ENCODE data around the gene HHAT.

The HHAT gene

GRCh38 chr1:210556475-210556874 lies 227.8 kb downstream of the HHAT start:
- H3K4me3 ChIP-seq (ENCODE audit: low read length): no peak overlapping the region
- H3K36me3 ChIP-seq (ENCODE audit: control insufficient read depth, insufficient read depth, low read length): no peaks in the 10 kb centered on the region
- no peaks in the 10 kb centered on the region for H3K27me3 ChIP-seq (ENCODE audit: control insufficient read depth, insufficient read depth, low read length)
- H3K9ac ChIP-seq (ENCODE audit: low read length): no peak overlapping the region
- H3K4me1 ChIP-seq (ENCODE audit: control insufficient read depth, insufficient read depth, low read length): peaks cover 12% of the 10 kb centered on the region
- H3K9me3 ChIP-seq (ENCODE audit: control insufficient read depth, low read length): no peaks in the 10 kb centered on the region

- H3K9ac ChIP-seq (ENCODE audit: low read length): no peak overlapping the region
- H3K27me3 ChIP-seq (ENCODE audit: control insufficient read depth, insufficient read depth, low read length): no peaks in the 10 kb centered on the region
- H3K4me1 ChIP-seq (ENCODE audit: control insufficient read depth, insufficient read depth, low read length): peaks cover 12% of the 10 kb centered on the region
- H3K36me3 ChIP-seq (ENCODE audit: control insufficient read depth, insufficient read depth, low read length): no peaks in the 10 kb centered on the region
- no peak overlapping the region for H3K4me3 ChIP-seq (ENCODE audit: low read length)
- no peaks in the 10 kb centered on the region for H3K9me3 ChIP-seq (ENCODE audit: control insufficient read depth, low read length)
Observed at GRCh38 chr1:210557426-210558077, 228.8 kb downstream of the HHAT start.

- Histone ChIP-seq H3K9ac (ENCODE audit: low read length) (no peak overlapping the region), H3K4me1 (ENCODE audit: control insufficient read depth, insufficient read depth, low read length) (peaks cover 12% of the 10 kb centered on the region), H3K4me3 (ENCODE audit: low read length) (no peak overlapping the region), H3K36me3 (ENCODE audit: control insufficient read depth, insufficient read depth, low read length) (no peaks in the 10 kb centered on the region), H3K27me3 (ENCODE audit: control insufficient read depth, insufficient read depth, low read length) (no peaks in the 10 kb centered on the region), H3K9me3 (ENCODE audit: control insufficient read depth, low read length) (no peaks in the 10 kb centered on the region)
Observed at GRCh38 chr1:210558302-210558701, 229.6 kb downstream of the HHAT start.

- Histone ChIP-seq H3K4me1 (ENCODE audit: control insufficient read depth, insufficient read depth, low read length) (no peaks in the 10 kb centered on the region), H3K9ac (ENCODE audit: low read length) (no peak overlapping the region), H3K9me3 (ENCODE audit: control insufficient read depth, low read length) (no peaks in the 10 kb centered on the region), H3K27me3 (ENCODE audit: control insufficient read depth, insufficient read depth, low read length) (no peaks in the 10 kb centered on the region), H3K4me3 (ENCODE audit: low read length) (no peak overlapping the region), H3K36me3 (ENCODE audit: control insufficient read depth, insufficient read depth, low read length) (no peaks in the 10 kb centered on the region)
Observed at GRCh38 chr1:210565306-210565705, 236.6 kb downstream of the HHAT start.

GRCh38 chr1:210568631-210569030 lies 239.9 kb downstream of the HHAT start:
- H3K36me3 ChIP-seq (ENCODE audit: control insufficient read depth, insufficient read depth, low read length): no peaks in the 10 kb centered on the region
- no peaks in the 10 kb centered on the region for H3K4me1 ChIP-seq (ENCODE audit: control insufficient read depth, insufficient read depth, low read length)
- no peak overlapping the region for H3K4me3 ChIP-seq (ENCODE audit: low read length)
- no peak overlapping the region for H3K9ac ChIP-seq (ENCODE audit: low read length)
- no peaks in the 10 kb centered on the region for H3K27me3 ChIP-seq (ENCODE audit: control insufficient read depth, insufficient read depth, low read length)
- no peaks in the 10 kb centered on the region for H3K9me3 ChIP-seq (ENCODE audit: control insufficient read depth, low read length)

- H3K9me3 ChIP-seq (ENCODE audit: control insufficient read depth, low read length): no peaks in the 10 kb centered on the region
- H3K9ac ChIP-seq (ENCODE audit: low read length): no peak overlapping the region
- no peaks in the 10 kb centered on the region for H3K36me3 ChIP-seq (ENCODE audit: control insufficient read depth, insufficient read depth, low read length)
- no peaks in the 10 kb centered on the region for H3K4me1 ChIP-seq (ENCODE audit: control insufficient read depth, insufficient read depth, low read length)
- no peaks in the 10 kb centered on the region for H3K27me3 ChIP-seq (ENCODE audit: control insufficient read depth, insufficient read depth, low read length)
- no peak overlapping the region for H3K4me3 ChIP-seq (ENCODE audit: low read length)
Observed at GRCh38 chr1:210570116-210570515, 241.4 kb downstream of the HHAT start.

GRCh38 chr1:210571356-210572284 lies 242.9 kb downstream of the HHAT start:
- no peak overlapping the region for H3K4me3 ChIP-seq (ENCODE audit: low read length)
- H3K27me3 ChIP-seq (ENCODE audit: control insufficient read depth, insufficient read depth, low read length): no peaks in the 10 kb centered on the region
- no peak overlapping the region for H3K9ac ChIP-seq (ENCODE audit: low read length)
- H3K9me3 ChIP-seq (ENCODE audit: control insufficient read depth, low read length): no peaks in the 10 kb centered on the region
- H3K36me3 ChIP-seq (ENCODE audit: control insufficient read depth, insufficient read depth, low read length): no peaks in the 10 kb centered on the region
- H3K4me1 ChIP-seq (ENCODE audit: control insufficient read depth, insufficient read depth, low read length): no peaks in the 10 kb centered on the region

GRCh38 chr1:210573141-210573540 lies 244.4 kb downstream of the HHAT start:
- no peaks in the 10 kb centered on the region for H3K36me3 ChIP-seq (ENCODE audit: control insufficient read depth, insufficient read depth, low read length)
- H3K9ac ChIP-seq (ENCODE audit: low read length): no peak overlapping the region
- no peaks in the 10 kb centered on the region for H3K4me1 ChIP-seq (ENCODE audit: control insufficient read depth, insufficient read depth, low read length)
- H3K9me3 ChIP-seq (ENCODE audit: control insufficient read depth, low read length): no peaks in the 10 kb centered on the region
- H3K4me3 ChIP-seq (ENCODE audit: low read length): no peak overlapping the region
- no peaks in the 10 kb centered on the region for H3K27me3 ChIP-seq (ENCODE audit: control insufficient read depth, insufficient read depth, low read length)

- Histone ChIP-seq H3K4me3 (ENCODE audit: low read length) (no peak overlapping the region), H3K27me3 (ENCODE audit: control insufficient read depth, insufficient read depth, low read length) (no peaks in the 10 kb centered on the region), H3K9ac (ENCODE audit: low read length) (no peak overlapping the region), H3K9me3 (ENCODE audit: control insufficient read depth, low read length) (no peaks in the 10 kb centered on the region), H3K36me3 (ENCODE audit: control insufficient read depth, insufficient read depth, low read length) (no peaks in the 10 kb centered on the region), H3K4me1 (ENCODE audit: control insufficient read depth, insufficient read depth, low read length) (no peaks in the 10 kb centered on the region)
Observed at GRCh38 chr1:210582205-210582970, 253.7 kb downstream of the HHAT start.

GRCh38 chr1:210584439-210585113 lies 255.9 kb downstream of the HHAT start:
- no peak overlapping the region for H3K4me3 ChIP-seq (ENCODE audit: low read length)
- H3K27me3 ChIP-seq (ENCODE audit: control insufficient read depth, insufficient read depth, low read length): no peaks in the 10 kb centered on the region
- H3K4me1 ChIP-seq (ENCODE audit: control insufficient read depth, insufficient read depth, low read length): no peaks in the 10 kb centered on the region
- H3K36me3 ChIP-seq (ENCODE audit: control insufficient read depth, insufficient read depth, low read length): no peaks in the 10 kb centered on the region
- no peaks in the 10 kb centered on the region for H3K9me3 ChIP-seq (ENCODE audit: control insufficient read depth, low read length)
- H3K9ac ChIP-seq (ENCODE audit: low read length): no peak overlapping the region

GRCh38 chr1:210586771-210587170 lies 258.1 kb downstream of the HHAT start:
- no peaks in the 10 kb centered on the region for H3K36me3 ChIP-seq (ENCODE audit: control insufficient read depth, insufficient read depth, low read length)
- H3K27me3 ChIP-seq (ENCODE audit: control insufficient read depth, insufficient read depth, low read length): no peaks in the 10 kb centered on the region
- no peak overlapping the region for H3K9ac ChIP-seq (ENCODE audit: low read length)
- no peak overlapping the region for H3K4me3 ChIP-seq (ENCODE audit: low read length)
- H3K4me1 ChIP-seq (ENCODE audit: control insufficient read depth, insufficient read depth, low read length): no peaks in the 10 kb centered on the region
- no peaks in the 10 kb centered on the region for H3K9me3 ChIP-seq (ENCODE audit: control insufficient read depth, low read length)

Data from mucosa of stomach (tissue), 1 donor.